GM21529 (cell line): ENCODE data around the gene CASZ1.

Experiments used
- ATAC-seq: cut with Tn5 transposase; IDR thresholded peaks from one replicate; pipeline ENCODE4 v1.9.1; 2021; ENCODE audit not compliant: unreplicated experiment

The CASZ1 gene

DNA sequence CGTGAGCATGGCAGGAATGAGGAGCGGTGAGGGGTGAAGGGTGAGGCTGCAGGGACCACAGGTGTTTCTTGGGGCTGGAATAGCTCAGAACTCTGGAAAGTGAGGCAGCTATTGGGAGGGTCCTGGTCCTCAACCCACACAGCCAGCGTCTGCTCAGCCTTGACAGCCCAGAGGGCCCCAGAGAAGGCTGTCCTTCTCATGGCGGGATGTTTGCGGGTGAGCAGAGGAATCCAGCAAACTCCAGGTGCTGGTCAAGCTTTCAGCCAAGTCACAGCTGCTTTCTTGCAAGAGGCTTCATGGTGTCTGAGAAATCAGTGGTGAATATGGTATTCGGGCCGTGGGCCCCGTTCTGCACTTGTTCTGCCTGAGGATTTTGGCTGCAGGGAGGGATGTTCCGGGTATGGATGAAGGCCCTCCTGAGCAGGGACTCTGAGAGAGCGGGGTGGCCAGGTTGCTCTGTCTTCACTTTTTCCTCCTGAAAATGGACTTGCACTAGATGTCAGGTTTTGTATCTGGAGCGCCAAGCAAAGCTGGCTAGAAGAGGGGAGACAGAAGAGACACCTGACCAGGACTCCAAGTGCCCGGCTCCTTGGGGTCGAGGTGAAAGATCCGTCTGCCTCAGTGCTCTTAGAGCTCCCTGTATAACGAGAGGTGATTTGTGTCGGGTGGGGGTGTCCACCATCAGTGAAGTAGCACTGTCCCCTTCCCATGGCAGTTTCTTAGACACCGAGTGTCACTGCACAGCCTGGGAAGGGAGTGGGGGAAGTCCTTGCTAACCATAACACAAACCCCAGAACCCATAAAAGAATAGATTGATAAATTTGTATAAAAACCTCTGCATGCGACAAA lies 181.8 kb downstream of the CASZ1 start:
- no peak for ATAC-seq

DNA sequence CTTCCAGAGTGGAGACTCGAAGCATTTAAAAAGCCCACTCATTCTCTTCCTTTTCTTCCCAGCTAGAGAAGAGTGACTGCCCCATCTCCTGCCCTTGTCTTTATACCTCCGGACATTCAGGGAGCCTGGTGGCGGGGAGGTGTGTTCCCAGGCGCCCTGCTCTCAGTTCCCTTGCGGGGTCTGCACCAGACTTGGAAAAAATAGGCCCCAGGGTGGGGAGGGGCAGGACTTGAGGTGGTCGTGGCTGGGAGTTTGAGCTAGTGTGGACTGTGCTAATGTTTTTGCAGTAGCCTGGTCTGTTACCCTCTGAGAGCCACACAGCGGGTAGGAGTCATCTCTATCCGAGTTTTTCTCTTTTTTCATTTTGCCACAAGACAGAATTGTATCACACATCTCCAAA lies 182.6 kb downstream of the CASZ1 start:
- no peak for ATAC-seq

DNA sequence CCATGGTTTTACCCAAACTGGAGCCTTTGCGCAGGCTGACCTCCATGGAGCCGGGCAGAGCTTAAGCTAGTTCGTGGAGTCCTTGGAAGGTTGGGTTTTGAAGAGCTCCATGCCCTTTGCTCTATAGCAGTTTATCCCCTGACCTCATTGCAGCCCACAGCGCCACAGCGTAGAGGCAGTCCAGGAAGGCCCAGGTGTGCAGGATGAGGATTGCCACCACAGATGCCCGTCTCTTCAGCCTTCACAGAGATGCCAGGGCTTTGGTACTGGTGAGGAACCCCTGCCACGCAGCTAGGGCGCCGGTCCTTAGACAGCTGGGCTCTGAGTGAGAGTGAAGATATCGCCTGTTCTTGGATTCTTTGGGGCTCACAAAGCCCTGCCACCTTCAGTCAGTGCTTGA lies 183.1 kb downstream of the CASZ1 start:
- no peak for ATAC-seq

DNA sequence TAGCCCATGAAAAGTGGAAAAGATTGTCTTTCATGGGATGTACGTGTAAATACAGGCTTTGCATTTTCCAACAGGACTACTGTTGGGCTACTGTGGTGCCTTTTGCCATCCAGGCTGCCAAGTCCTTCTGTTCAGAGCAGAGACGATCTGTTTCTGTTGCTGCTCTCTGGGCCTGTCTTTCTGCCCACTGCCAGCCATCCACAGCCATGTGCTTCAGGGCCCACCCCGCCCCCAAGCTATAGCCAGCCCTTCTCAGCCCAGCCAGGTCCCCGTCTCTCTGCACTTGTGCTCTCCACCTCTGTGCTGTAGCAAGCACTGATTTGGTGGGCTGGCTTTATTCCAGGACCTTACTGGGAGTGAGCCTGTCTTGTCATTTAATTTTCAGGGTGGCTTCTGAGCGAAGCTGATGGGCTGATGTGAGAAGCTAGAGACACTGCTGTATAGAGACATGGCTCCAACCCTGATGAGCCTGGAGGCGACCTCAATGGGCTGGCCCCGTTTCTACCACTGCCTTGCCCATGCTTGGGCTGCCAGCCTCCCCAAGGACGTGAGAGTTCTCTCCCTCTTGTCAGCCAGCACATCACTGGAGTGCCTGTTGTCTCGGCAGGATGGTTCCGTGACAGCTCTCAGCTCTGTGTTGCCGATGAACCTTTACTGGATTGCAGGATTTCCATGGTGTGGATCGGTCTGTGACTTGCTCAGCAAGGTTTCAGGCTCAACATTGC lies 183.8 kb downstream of the CASZ1 start:
- ATAC-seq = no peak

DNA sequence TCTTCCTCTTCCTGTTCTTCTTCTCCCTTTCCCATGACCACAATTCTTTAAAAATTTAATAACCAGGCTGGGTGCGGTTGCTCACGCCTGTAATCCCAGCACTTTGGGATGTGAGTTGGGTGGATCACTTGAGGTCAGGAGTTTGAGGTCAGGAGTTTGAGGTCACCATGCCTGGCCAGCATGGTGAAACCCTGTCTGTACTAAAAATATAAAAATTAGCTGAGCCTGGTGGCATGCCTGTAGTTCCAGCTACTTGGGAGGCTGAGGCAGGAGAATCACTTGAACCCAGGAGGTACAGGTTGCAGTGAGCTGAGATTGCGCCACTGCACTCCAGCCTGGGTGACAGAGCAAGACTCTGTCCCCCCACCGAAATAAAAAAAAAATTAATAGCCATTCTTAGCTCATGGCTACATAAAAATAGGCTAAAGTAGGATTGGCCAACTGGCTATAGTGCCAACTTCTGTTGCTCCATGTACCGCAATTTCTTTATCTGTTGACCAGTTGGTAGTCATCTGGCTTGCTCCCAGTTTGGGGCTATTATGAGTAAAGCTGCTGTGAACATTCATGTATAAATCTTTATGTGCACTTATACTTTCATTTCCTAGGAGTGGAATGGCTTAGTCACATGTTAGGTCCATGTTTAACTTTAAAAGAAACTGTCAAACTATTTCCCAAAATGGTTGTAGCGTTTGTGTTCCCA lies 185.4 kb downstream of the CASZ1 start:
- ATAC-seq = no peak

DNA sequence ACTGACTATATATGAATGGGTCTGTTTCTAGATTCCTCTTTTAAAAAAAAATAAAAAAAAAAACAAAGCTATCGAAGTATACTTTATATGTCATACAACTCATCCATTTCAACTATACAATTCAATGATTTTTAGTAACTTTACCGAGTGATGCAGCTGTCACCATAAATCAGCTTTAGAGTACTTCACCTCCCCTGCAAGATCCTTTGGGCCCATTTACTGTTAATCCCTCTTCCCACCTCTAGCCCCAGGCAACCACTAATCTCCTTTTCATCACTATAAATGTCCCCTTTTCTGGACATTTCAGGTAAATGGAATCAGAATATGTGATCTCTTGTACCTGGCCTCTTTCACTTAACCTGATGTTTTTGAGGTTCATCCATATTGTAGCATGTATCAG lies 187.8 kb downstream of the CASZ1 start:
- no peak for ATAC-seq

DNA sequence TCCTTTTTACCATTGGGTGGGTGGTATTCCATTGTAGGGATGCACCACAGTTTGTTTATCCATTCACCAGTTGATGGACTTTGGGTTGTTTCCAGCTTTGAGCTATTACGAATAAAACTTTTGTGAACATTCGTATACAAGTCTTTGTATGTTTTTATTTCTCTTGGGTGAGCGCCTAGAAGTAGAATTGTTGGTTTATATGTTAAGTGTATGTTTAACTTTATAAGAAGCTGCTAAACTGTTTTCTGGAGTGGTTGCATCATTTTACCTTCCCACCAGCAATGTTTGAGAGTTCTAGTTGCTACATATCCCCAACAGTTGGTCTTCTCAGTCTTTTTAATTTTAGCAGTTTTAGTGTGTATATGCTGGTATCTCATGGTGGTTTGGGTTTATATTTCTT lies 189.2 kb downstream of the CASZ1 start:
- ATAC-seq = no peak

DNA sequence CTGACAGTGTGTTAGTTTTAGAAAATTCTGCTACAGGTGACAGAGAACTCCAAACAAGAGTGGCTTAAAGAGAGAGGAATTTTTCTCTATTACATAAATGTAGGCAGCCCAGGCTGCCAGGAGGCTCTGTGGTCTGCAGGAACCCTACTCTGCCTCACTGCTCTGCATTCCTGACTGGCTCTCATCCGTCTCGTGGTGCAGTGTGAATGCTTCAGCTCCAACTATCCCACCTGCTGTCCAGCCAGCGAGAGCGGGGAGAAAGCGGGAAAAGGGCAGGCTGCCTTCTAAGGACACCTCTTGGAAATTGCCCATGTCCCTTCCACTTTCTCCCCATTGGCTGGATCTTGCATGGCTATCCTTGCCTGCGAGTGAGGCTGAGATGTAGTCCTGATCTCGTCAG lies 190.4 kb downstream of the CASZ1 start:
- no peak for ATAC-seq

DNA sequence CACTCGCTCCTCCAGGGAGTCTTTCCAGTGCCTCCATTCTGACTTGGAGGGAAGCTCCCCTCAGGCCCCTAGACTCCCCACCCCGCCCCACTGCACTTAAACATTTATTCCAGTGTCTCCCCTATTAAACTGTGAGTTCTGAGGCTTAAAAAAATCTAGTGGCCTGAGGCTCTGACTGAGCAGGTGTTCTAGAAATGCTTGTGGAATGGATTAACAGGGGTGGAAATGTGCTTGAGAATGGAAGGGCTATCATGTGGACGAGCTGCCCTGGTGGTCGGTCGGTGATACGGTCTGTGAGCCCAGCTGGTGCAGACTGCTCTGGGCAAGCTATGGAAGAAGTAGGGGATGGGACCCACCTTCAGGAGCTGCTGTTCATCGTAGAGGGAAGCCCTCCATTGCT lies 191.5 kb downstream of the CASZ1 start:
- ATAC-seq = no peak

DNA sequence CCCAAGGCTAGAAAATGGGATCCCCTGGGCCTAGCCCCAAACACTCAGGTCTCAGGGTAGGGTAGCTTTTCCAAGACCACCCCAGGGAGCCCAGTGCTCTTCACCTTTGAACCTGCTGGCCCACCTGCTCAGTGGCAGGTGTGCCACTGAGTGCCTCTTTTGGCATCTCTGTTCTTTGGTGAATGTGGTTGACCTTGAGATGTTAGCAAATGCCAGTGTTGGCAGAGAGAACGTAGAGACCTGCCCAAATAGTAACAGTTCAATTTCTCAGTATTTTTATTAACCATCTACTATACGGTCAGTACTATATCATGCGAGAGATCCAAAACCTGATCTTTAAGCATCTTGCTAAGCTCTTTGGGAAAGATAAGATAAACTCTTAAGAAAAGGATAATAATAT lies 193.5 kb downstream of the CASZ1 start:
- ATAC-seq = no peak

DNA sequence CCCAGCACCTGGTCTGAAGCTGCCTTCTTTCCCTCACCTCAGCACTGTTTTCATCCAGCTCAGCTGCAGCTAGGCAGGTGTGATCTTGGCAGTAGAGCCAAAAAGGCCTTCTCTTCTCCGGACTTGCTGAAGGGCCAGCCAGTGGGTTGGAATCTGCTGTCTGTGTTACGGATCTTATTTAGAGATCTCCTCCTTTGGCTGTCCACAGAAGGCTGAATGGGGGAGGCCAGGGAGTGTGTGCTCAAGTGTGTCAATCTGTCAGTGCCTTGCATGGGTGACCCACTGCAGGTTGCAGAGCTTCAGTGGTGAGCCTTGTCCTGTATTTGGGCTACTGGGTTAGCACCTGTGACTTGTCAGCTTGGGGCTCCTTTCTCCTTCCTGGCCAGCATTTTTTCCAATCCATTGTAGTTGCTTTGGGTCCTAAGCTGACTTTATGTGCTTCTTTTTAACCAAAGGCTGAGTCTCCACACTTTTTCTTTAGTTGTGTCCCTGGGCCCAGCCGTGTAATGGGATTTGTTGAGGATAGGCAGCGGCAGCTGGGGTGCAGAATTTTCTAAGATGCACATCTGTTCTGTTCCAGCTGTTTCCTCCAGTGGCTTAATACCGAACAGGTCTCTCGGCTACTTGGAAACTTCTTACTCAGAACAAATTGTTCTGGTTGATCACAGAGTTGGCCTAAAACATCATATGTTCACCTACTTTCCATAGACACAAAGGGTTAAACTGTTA lies 194.9 kb downstream of the CASZ1 start:
- ATAC-seq = no peak

DNA sequence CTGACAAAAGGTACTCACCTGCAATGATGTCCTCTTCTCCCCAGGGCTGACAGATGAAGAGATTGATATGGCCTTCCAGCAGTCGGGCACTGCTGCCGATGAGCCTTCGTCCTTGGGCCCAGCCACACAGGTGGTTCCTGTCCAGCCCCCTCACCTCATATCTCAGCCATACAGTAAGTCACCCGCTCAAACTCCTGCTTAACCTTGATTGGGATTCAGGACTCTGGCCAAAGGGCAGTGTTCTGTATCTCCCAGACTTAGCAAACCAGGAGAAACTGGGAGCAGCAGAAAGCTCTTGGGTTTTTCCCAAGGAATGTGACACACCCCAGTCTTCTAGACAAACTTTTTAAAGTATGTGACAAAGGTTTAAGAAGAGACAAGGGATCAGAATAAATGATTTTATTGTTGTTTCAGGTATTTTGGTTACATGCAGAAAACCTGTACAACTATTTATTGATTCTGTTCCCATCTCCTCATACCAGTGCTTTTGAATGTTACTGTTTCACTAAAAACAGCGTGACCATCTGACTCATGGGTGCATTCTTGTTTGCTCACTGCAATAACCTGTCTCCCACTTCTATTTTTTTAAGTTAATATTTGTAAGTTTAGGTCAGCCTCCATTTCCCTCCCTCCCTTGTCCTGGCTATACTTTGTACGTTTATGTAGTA lies 197.1 kb downstream of the CASZ1 start:
- no peak for ATAC-seq

DNA sequence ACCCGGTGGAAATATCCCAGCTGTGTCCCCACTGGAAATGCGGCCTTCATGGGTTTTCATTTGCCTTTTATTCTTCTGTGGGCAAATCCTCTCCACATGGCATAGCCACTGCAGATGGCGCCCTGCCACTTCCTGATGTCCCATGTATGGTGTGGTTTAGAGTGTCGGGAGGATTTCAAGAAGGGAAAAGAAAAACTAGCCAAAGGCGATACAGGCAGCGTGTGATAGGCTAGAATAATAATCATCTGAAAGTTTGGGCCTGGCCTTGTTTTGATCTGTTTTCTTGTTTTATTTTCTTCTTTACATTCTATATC lies 198.1 kb downstream of the CASZ1 start:
- no peak for ATAC-seq

DNA sequence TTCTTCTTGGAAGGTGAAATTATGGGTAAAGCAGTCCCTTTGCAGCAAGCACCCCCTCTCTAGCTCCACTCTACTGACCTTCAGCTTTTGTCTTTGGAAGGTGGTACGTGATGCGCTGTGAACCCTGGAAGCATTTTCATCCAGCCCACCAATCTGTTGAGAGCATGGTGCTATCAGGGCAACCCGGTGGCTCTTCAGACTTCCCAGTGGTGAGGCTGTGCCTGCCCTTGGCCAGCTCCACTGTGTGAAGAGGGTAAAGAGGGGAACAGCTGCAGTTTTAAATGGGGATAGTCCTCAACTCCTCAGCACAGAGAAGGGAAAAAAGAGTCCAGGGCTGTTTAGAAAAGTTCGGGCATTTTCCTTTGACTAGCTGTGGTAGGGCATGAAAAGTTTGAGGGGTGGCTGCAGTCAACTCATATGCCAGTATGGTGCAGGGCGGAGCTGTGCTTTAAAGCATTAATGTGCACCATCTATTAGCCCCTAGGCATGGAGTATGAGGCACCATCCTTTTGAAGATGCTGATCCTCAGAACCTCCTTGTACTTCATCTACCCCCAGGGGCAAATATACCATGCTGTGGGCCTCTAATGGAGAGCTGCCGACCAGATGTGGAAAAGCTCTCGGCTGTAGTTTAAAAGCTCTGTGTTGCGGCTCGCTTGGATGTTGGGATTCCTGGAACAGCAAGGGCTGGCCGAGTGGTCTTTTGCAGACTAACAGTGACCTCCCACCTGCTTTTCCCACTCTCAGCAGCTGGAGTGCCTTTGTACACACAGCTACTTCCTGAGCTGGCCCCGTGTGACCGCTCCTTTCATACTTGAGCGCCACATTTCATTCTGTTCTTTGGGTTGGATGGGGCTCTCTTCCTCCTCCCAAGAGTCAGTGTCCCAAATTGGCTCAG lies 198.7 kb downstream of the CASZ1 start:
- ATAC-seq = no peak

DNA sequence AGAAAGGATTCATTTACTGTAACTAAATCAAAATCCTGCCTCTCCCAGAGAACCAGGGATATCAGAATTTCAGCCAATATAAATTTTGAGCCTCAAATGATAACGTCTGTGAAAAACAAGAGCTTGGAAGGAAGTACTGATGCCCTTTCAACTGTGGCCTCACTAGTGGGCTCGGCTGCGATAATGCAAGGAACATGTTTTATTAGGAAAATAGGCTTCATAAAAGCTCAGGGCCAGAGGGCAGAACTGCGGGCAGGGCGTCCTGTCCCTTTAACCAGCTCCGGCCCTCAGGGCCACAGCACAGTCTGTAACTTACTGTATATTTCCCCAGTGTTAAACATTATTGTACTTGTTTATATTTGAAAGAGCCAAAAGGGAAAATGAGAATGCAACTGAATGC lies 199.7 kb downstream of the CASZ1 start:
- ATAC-seq = no peak

DNA sequence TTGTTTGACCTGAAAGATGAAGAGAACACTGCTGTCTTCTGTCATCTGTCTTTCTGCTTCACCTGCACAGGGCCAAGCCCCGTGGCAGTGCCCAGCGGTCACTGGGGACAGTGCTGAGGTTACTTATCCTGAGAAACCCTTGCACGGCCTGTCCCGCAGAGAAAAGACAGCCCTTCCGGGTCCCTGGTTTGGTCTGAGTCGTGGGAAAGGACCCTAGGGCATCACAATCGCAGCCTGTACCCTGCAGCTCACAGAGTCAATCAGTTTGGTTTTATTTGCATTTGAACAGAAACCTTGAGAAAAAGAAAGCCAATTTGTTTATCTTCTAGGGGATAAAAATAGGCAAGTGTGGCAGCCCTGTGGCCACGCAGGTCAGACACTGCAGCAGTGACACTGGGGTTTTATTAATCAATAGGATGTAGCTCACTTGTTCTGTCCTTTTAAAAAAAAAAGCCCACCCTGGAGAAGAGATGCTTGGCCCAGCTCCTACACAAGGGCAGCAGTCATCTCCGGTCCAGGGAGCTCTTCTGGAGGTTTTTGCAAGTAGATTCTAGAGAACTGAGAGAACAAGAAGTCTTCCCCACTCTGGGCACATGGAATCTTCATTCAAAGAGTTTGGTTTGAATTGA lies 201.7 kb downstream of the CASZ1 start:
- no peak for ATAC-seq

DNA sequence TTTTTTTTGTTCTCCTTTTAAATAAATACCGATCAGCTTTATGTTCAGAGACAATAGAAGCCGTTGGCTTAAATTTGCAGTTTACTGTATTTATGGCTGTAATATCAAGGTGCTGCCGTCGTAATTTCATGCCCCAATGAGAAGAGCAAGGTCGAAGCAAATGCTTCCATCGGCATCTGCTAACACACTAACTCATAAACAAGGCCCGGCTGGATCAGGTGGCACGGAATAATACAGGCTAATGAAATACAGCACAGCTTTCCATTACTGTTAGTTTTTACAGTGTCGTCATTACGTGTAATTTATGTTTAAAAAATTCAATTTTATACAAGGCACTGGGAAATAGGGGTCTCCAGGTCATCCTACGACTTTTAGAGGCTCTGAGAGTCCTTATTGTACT lies 202.7 kb downstream of the CASZ1 start:
- no peak for ATAC-seq

DNA sequence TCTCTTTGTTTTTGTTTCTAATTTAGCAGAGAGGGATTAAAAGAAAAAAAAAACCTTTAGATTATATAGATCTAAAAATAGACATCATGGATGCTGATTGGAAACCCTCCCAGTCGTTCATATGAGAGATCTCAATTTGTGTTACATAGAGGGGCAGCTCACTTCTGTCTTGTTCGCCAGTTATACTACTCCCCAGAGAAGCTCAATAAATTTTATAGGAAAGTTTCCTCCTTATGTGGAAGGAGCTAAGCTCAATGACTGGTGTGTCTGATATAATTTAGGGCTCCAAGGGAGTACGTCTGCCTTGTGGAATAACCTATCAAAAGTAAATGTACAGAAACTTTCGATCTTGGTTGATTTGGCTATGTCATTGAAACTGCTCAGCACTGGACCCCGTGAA lies 204.1 kb downstream of the CASZ1 start:
- no peak for ATAC-seq

DNA sequence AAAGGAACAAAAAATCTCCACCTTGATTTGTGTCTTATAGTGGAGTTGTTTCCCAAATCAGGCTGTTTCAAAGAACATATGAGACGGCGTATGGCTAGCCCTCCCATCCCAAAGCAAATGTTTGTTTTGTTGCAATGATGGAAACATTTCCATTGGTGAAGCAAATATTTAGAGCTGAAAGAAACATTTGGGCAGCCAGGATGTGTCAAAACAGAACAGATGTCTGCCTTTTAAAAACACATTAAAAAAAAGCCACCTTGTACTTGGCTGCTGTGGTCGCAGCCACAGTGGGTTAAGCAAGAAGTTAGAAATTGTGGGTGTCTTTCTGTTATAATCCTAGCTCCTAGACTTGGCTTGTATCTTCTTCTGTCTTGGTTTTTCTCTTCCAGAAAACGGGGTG lies 205.4 kb downstream of the CASZ1 start:
- no peak for ATAC-seq
